BJ (cell line): Measurements from ENCODE around the gene SRGAP3. TPM values are rescaled to one million over a fixed set of nuclear protein-coding genes. Genes with fewer than 3 reads are reported as not detected.

Source experiments
- CTCF ChIA-PET: fragments of 350-600 bp; formaldehyde crosslinking; extraction: SDS; loops from one replicate; lab custom pipeline; 2021; ENCODE audit warnings: antibody characterized with exemption, inconsistent platforms; lab: Yijun Ruan, JAX
- POLR2A ChIA-PET: fragments of 300-600 bp; sonication (Branson Sonifier 250); formaldehyde crosslinking; extraction: SDS; loops from one replicate; lab custom pipeline; 2021; ENCODE audit warnings: antibody characterized with exemption; lab: Charles Lee
- DNase-seq: peaks from one replicate; pipeline ENCODE4 v3.0.0-alpha.2; 2011; ENCODE audit warnings: low read depth
- H3K27me3 ChIP-seq: 2 replicates; pipeline ENCODE4 v1.6.0; 2011; ENCODE audit warnings: low read length; ENCODE audit not compliant: control insufficient read depth, insufficient read depth
- H3K36me3 ChIP-seq: 2 replicates; pipeline ENCODE4 v1.5.1; 2011; ENCODE audit warnings: low read length; ENCODE audit not compliant: control insufficient read depth, insufficient read depth
- H3K4me3 ChIP-seq: 2 replicates; pipeline ENCODE4 v1.5.1; 2011; ENCODE audit warnings: low read depth, mild to moderate bottlenecking, control low read depth, low read length
- CTCF ChIP-seq: IDR thresholded peaks from 2 replicates; pipeline ENCODE4 v1.5.1; 2011; ENCODE audit warnings: low read depth, mild to moderate bottlenecking, control low read depth, inconsistent platforms, low read length, moderate library complexity; ENCODE audit not compliant: insufficient read depth
- polyA plus RNA-seq: library from polyadenylated mRNA; depleted of rRNA; stranded (reverse); fragments of >200 nt; gene quantifications from 2 replicates; pipeline ENCODE4 v1.2.3, GENCODE V29; 2011

The SRGAP3 gene
- polyA plus RNA-seq, 1 experiment = 0.75 TPM

DNA sequence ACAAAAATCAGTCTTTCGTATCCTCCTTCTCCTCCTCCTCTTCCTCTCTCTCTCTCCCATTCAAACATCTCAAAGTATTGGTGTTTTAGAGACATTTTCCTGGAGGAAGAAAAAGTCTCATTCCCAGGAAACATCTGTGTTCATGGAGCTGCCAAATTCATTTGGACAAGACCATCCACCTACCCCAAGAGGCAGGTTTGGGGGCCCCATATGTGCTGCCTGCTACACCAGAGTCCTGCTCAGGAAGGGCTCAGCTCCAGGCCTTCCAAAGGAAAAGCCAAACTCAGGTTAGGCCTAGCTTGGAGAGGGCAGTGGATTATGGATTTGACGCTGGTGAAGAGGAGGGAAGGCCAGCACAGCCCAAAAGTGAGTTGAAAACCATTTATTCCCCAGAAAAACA lies 131.2 kb downstream of the SRGAP3 start:
- DNase-seq = no peak
- ChIA-PET POLR2A (no interaction called here), CTCF (no interaction called here)
- H3K36me3 ChIP-seq = no peaks in the 10 kb centered on the region
- H3K4me3 ChIP-seq = no peak overlapping the region
- peaks cover 2% of the 10 kb centered on the region; the same call in 1 of the 2 replicates for H3K27me3 ChIP-seq
- no peak for TF ChIP-seq CTCF

- Histone ChIP-seq H3K4me3 (no peak overlapping the region), H3K36me3 (no peaks in the 10 kb centered on the region), H3K27me3 (peaks cover 3% of the 10 kb centered on the region)
- POLR2A ChIA-PET = no interaction called here
- TF ChIP-seq CTCF = no peak
- DNase-seq = no peak
- CTCF ChIA-PET = interaction anchor here (0.5 kb wide), 1 partner anchor 443 kb away, joined by 3 read pairs; no protein-coding TSS in a partner anchor
These were observed 132.2 kb downstream of the SRGAP3 start for GRCh38 chr3:9117220-9117619.

DNA sequence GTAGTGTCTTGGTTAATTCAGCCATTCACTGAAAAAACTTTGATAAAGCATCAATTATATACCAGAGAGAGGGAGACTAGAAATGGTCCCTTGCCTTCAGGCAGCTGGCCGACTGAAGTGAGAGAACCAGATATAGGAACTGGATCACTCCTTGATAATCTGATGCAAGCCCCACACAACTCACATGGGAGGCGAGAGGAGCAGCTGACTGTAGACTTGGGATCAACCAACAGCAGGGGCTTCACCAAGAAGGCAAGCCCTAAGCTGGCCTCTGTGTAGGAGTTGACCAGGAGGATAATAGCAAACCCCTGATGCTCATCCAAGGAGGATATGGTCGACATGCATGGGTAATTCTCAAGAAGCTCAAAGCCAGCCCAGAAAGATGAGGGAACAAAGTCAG lies 133.1 kb downstream of the SRGAP3 start:
- CTCF ChIA-PET = no interaction called here
- POLR2A ChIA-PET = no interaction called here
- no peak overlapping the region for H3K4me3 ChIP-seq
- TF ChIP-seq CTCF = no peak
- H3K27me3 ChIP-seq = peaks cover 3% of the 10 kb centered on the region
- H3K36me3 ChIP-seq = no peaks in the 10 kb centered on the region
- DNase-seq = no peak

GRCh38 chr3:9115336-9115735 lies 134.1 kb downstream of the SRGAP3 start:
- CTCF ChIA-PET = no interaction called here
- DNase-seq = no peak

DNA sequence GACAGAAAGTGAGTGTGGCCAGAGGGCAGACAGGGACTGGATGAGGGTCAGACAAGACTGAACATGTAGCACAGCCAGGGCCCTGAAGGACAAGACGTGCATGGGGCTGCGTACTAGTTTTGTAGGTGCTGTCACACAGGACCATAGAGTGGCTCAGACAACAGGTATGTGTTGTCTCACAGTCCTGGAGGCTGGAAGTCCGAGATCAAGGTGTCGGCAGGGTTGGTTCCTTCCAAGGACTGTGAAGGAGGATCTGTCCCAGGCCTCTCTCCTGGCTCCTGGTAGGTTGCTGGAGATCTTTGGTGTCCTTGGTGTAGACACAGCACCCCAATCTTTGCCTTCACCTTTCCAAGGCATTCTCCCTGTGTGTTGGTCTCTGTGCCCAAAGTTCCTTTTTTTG lies 136.4 kb downstream of the SRGAP3 start:
- Histone ChIP-seq H3K36me3 (no peaks in the 10 kb centered on the region), H3K27me3 (peaks cover 3% of the 10 kb centered on the region), H3K4me3 (no peak overlapping the region)
- ChIA-PET CTCF (no interaction called here), POLR2A (no interaction called here)
- no peak for DNase-seq
- no peak for TF ChIP-seq CTCF

More at GRCh38 chr3:9115336-9115735, 134.1 kb downstream of the SRGAP3 start:
- Histone ChIP-seq H3K36me3 (no peaks in the 10 kb centered on the region), H3K4me3 (no peak overlapping the region), H3K27me3 (peaks cover 3% of the 10 kb centered on the region)
- POLR2A ChIA-PET = no interaction called here
- TF ChIP-seq CTCF = no peak
